Sigmoid colon (tissue), 4 donors: ENCODE measurements around the gene ANKLE2.

Source experiments
- CTCF ChIP-seq, 4 experiments: fragments of 450-650 bp in 3 of 4; fragments of 200-600 bp in 1 of 4; IDR thresholded peaks; one replicate each; pipeline ENCODE4 v1.5.1; 2016 to 2019; ENCODE audit warnings: antibody characterized with exemption in 4 of 4, mild to moderate bottlenecking in 3 of 4, moderate library complexity in 2 of 4
- EP300 ChIP-seq, 4 donors: sonication (generic); formaldehyde crosslinking; IDR thresholded peaks; one replicate each; pipeline ENCODE4 v1.6.1; 2017; ENCODE audit warnings: antibody characterized with exemption in 4 of 4
- POLR2A ChIP-seq, 2 donors: fragments of 450-650 bp; IDR thresholded peaks; one replicate each; pipeline ENCODE4 v1.6.1; 2016; ENCODE audit warnings: antibody characterized with exemption in 2 of 2, mild to moderate bottlenecking in 2 of 2, moderate library complexity in 2 of 2
- POLR2AphosphoS5 ChIP-seq, 4 donors: sonication (generic); formaldehyde crosslinking; IDR thresholded peaks; one replicate each; pipeline ENCODE4 v1.6.1; 2017; ENCODE audit warnings: antibody characterized with exemption in 4 of 4

GRCh38 chr12:132719954-132720324, 41.7 kb downstream of the ANKLE2 start:
- TF ChIP-seq CTCF (IDR thresholded peaks at IDR 0.05) (no peak), POLR2AphosphoS5 (IDR thresholded peaks at IDR 0.05) (no peak), POLR2A (IDR thresholded peaks at IDR 0.05) (no peak), EP300 (IDR thresholded peaks at IDR 0.05) (no peak)
